HG03378 (cell line): Measurements from ENCODE around the gene ACSF2.
"Not testable (repeated sequence)": the region's sequence is repeated elsewhere in the genome, so short reads cannot be mapped to it uniquely, and the experiment has no call there.

Experiments
- ATAC-seq: cut with Tn5 transposase; IDR thresholded peaks from one replicate; pipeline ENCODE4 v1.9.1; 2021; ENCODE audit warnings: mild to moderate bottlenecking, moderate library complexity; ENCODE audit not compliant: unreplicated experiment

The ACSF2 gene

DNA sequence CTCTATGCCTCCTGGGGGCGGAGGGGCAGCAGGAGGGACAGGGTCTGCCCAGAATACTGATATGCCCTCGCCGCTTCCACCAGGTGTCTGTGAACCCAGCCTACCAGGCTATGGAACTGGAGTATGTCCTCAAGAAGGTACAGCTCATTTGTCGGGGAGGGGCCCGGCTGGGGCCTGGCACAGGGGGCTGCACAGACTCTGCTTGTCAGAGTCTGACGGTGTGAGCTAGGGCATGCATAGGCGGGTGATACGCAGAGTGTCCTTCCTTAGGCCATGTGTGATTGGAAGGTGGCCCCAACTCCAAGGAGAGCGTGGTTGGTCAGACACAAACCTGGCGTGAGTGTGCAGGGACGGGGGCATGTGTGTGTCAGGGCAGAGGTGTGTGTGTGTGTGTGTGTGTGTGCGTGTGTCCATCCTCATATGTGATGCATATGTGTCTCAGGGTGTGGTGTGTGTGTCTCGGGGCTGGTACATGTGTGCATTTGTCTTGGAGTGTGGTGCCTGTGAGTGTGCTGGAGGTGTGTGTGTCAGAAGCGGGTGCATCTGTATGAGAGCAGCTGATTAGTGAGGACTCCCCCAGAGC lies 35.6 kb downstream of the ACSF2 start:
- no peak for ATAC-seq

DNA sequence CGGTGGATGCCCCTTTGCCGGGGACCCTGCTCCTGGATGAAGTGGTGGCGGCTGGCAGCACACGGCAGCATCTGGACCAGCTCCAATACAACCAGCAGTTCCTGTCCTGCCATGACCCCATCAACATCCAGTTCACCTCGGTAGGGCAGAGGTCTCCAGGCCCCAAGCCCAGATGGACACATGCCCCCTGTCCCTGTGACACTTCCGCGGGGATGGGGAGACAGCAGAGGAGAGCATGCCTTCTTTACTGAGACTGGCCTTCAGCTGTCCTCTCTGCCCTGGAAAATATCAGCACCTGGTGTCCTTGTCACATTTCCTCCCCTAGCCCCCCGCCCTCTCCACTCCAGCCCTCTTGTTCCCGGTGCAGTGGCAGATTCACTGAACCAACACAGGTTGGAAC lies 36.4 kb downstream of the ACSF2 start:
- no peak for ATAC-seq

DNA sequence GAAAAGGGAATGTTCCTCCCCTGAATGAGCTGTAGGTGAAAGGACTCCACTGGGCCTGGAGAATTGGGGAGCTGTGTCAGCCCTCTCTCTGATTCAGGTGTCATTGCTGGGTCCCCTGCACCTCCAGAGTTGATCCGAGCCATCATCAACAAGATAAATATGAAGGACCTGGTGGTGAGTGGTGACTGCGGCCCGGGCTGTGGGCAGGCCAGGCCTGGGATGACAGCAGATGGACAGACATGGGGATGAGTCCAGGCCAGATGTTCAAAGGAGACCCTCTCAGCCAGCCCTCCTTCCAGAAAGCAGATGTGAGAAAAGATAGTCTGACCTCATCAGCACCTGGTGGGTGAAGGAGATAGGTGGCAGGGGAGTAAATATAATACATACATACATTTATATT lies 38.1 kb downstream of the ACSF2 start:
- no peak for ATAC-seq

DNA sequence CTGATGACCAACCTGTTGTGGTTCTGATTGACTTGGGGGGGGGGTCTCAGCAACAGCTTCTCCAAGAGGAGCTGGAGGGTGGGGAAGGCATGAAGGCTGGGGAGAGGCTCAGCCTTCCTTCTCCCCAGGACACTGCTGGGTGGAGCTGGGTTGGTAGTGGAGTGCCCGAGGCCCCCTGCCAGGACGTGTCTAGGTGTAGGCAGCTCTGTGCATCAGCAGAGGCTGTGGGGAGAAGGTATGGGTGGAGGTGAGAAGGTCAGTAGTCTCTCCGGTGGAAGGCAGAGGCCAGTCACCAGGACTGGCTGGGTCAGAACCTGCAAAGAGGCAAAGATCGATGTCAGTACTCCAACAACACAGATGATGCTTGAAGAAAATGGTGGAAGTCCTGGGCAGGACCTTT lies 38.7 kb downstream of the ACSF2 start:
- no peak for ATAC-seq

DNA sequence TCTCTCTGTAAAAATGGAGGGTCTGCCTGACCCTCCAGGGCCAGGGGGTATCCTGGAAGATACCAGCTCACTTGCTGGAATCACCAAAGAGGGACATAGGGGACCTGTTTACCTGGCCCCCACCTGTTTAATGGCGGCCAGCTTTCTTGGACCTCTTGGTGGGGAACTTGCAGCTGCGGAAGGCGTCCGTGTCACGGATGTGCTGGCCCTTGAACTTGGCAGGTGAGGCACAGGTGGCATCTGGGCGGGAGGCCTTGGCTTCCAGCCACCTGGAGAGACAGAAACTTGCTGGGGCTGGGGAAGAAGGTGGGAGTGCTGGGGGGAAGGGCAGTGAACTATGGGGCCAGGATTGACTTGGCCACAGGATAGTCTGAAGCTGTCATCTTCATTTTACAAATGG lies 39.2 kb downstream of the ACSF2 start:
- ATAC-seq, result no peak

DNA sequence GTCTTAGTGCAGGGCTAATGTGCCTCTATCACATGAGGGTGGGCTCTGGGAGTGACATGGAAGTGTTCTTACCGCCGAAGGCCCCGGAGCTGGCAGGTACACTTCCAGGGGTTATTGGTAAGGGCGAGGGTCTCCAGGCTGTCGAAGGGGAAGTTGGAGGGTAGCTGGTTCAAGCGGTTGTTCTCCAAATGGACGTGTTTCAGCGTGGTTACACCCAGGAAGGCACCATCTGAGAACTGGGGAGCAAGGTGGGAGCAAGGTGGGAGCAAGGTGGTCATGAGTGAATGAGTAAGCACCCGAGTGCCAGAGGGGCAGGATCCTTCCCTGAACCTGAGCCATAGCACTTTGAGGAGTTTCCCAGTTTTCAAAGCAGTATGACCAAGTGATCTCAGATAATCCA lies 39.6 kb downstream of the ACSF2 start:
- no peak for ATAC-seq

DNA sequence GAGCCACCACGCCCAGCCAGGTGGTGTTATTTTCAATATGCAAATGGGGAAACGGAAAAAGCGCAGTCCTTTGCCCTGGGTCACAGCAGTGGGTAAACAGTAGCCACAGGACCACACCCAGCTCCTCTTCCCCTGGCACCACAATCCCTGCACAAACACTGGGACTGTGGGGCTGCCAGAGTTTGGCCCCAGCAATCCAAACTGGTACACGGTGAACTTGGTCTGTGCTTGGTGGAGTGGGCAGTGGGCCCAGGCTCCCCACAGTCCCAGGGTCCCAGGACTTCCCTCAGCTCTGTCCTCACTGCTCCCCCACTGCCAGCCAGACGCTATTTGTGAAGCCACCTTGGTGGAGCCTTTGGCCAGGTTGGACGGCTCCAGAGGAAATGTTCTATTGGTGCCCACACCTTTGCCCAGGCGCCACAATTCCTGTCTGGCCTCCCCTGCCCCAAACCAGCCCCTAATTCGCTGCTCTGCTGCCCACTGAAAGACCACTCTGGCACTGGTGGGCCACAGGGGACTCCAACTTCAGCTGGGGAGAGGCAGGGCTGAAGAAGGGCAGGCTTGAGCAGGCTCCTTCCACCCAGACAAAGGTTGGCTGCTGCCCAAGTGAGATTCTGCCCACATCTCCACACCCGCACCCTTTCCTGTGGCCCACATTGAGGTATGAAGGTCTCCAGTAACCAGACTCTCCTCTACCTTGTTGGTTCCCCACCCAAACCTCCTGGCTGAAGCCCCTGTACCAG lies 40.5 kb downstream of the ACSF2 start:
- no peak for ATAC-seq

DNA sequence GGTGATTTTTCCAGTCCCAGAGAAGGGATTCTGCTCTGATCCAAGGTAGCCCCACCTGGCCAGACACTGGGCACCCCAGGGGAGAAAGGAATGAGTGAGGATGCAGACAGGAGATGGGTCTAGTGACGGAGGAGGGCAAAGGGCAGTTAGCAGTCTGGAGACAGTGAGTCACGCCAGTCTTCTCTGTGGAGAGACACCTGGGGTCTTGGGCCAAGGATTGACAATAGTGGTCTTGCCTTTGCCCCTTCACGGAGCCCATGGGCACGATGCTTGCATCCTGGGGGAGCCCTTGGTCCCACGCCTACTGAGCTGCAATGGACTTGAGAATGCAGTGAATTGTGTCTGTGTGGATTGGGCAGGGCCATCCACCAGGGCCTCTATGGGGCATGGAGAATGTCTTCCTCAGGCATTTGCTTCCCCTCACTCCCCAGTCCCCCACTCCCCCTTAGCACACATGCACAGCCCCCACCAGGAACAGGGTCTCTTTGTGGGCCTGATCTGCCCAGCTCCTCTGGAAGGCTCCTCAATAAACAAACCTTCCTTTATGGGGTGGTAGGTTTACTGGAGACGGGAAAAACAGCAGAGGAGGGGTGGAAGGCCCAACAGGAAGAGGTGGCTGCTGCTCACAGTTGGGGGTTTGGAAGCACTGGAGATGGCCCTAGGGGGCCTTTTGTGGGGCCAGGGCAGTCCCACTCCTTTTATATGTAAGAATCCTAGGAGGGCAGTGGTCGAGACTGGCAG lies 41.3 kb downstream of the ACSF2 start:
- ATAC-seq, result no peak

DNA sequence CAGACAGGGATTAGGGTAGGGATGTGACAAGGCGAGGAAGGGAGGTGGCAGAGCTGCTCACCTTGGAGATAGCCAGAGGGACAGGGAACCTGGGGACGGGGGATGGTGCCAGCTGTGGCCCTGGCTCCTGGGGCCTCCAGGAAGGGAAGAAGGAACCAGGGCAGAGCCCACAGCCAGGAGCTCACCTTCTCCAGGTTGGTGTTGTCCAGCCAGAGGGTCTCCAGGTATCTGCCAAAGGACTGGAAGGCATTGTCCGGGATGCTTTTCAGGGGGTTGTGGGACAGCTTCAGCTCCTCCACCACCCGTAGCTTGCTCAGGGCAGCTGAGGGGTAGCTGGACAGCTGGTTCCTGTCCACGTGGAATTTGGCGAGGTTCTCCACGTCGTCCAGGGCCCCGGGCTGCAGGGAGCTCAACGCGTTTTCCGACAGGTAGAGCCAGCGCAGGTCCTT lies 41.9 kb downstream of the ACSF2 start:
- ATAC-seq, result no peak

DNA sequence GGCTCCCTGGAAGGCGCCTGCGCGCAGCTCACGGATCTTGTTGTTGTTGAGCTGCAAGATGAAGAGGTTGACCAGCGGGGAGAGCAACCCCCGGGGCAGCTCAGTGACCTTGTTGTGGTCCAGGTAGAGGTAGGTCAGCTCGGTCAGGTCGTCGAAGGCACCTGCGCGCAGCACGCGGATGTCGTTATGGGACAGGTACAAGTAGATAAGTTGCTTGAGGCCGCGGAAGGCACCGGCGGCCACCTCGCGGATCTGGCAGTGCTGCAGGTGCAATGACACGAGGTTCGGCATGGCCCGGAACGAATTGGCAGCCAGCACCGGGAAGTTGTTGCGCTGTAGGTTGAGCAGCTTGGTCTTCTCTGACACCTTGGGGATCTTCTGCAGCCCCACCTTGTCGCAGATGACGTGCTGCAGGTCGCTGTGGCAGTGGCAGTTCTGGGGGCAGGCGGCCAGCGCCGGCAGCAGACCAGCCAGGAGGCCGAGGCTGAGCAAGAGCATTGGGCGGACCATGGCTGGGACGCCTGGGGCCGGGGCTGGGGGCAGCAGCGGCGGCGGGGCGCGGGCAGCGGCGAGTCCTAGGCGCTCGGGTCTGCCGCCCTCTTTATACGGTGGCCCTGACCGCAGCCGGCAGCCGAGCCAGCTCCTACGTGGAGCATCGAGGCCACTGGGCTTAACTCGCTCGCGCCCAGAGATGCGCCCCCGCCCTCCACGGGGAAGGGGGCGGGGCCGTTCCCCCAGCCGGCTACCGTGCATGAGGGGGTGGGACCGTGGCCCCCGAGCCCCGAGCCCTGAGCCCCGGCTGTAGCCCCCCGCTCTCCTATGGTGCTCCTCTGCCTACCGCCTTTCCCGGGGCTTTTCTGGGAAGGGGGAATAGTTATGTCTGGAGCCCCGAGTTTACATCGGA lies 42.5 kb downstream of the ACSF2 start, which contains the start of gene CHAD:
CHAD (minus strand) TSS at position 577 of the 904 bp plus-strand sequence; CDS start at position 510, 67 bp downstream.
- no peak for ATAC-seq

DNA sequence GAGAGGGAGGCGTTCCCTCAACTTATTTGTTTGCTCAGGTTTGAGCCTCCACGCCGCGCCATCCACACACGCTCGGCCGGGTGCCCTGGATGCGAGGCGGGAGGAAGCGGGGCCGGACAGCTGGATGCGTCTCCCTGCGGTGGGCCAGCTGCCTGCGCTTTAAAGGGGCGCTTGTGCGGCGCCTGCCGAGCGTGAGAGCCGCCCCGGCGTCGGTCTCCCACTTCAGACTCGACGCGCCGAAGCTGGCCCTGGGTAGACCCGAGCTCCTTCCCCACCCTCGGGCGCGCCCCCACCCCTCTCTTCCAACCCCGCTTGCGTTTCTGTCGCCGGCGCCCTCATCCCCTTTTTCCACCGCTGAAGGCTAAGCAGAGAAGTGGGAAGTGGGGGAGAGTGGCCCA lies 43.2 kb downstream of the ACSF2 start:
- no peak for ATAC-seq

DNA sequence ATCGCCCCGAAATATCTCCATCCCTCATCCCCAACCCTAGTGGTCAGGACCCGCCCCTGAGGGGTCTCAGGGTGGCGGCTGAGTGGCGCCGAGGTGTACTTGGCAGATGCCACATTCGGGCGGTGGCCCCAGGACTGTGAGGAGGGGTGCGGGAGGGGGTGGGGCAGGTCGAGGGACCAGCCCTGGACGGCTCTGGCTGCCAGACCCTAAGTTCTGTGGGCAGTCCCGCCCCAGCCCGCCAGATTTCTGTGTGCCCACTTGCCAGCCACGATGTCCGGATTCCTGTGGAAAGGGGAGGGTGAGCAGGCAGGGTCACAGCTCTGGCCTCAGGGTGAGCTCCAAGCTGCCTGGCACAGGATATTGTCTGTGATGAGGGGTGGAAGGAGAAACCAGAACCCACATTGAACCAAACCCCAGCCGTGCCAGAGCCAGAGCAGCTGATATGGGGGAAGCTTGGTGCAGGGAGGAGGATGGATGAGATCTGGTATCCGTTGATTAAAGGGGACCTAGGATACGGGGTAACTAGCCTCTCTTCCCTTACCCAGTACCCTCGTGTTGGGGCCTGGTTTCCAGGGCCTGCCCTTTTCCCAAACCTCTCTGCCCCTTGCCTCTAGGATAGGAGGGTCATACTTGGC lies 43.8 kb downstream of the ACSF2 start:
- ATAC-seq, result no peak

DNA sequence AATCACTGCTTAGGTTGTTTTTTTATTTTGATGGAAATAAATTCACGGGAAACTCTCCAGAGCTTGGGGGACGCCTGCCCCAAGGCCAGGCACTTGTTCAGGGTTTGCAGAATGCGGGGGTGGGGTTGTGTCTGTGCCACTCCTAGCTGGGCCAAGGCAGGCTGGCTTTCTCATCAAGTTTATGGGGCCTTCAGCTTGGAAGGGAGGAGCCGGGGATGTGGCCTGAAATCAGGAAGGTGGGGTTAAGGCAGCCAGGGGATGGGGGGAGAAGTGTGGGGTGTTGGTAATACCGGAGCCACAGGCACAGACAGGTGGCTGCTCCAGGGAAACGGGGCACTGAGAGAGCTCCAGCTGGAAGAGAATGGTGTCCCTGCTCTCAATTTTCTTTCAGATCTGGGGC lies 44.4 kb downstream of the ACSF2 start:
- ATAC-seq, result no peak

DNA sequence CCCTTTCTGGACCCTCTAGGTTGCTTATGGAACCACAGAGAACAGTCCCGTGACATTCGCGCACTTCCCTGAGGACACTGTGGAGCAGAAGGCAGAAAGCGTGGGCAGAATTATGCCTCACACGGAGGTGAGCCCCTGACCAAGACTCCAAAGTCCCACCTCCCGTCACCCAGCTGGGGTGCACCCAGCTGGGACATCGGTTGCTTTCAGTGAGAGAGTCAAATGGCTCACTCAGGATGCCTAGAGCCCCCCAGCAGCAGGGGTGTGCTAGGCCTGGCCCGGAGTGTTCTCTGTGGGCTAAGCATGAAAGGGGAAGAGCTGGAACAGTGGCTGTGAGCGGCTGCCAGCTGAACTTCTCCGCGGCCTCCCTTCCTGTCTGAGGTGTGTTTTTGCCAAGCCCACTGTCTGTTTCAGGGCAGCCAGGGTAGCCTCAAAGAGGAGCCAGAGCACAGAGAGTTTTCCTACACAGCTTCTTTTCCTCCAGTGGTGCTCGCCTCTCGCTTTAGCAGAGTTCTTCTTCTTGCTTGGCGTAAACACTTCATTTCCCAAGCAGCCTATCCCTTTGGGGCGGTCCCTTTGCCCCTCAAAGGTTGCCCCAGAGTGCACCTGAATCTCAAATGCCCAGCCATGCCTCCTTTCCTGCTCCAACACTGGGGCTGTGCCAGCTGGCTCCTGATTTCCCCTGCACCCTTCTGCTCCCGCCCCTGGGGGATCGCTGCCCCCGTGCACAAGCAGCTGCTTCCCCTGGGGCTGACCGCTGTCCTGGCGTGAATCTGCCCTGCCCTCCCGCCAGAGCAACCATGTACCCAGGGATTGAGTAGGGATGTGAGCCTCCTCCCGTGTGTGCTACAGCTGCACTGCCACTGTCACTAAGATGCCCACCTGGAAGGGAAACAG lies 45.2 kb downstream of the ACSF2 start:
- ATAC-seq, result no peak

DNA sequence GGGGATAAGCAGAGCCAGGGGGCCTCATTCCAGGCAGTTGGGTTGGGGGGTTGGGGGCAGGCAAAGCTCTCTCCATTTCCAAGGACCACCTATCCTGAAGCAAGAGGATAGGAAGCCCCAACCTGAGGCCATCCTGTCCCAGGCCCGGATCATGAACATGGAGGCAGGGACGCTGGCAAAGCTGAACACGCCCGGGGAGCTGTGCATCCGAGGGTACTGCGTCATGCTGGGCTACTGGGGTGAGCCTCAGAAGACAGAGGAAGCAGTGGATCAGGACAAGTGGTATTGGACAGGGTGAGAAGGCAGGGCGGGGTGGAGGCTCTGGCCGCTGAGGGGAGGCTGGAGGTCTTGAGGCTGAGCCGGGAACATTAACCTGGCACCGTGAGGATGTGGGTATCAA lies 46.3 kb downstream of the ACSF2 start:
- no peak for ATAC-seq

DNA sequence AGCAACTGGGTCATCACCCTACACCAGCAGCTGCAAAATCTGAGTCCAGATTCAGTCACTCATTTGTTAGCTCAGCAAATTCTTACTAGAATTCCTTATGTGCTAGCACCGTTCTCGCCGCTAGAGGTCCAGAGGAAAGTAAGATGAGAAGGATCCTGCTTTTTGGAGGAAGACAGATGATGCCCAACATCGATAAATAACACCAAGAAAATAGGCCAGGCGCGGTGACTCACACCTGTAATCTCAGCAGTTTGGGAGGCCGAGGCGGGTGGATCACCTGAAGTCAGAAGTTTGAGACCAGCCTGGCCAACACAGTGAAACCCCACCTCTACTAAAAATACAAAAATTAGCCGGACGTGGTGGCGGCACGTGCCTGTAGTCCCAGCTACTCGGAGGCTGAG lies 46.7 kb downstream of the ACSF2 start:
- not testable (repeated sequence) for ATAC-seq

DNA sequence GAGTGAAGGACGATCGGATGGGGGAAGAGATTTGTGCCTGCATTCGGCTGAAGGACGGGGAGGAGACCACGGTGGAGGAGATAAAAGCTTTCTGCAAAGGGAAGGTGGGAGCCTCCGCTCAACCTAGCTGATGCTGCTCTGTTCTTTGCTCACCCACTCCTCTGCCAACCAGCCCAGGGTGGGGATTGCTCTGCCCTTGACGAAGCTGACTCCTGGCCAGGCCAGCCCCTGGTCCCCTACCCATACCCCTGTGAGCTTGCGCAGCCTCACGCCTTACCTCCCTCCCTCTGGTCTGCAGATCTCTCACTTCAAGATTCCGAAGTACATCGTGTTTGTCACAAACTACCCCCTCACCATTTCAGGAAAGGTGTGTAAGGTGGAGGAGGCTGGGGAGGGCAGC lies 47.9 kb downstream of the ACSF2 start:
- no peak for ATAC-seq

DNA sequence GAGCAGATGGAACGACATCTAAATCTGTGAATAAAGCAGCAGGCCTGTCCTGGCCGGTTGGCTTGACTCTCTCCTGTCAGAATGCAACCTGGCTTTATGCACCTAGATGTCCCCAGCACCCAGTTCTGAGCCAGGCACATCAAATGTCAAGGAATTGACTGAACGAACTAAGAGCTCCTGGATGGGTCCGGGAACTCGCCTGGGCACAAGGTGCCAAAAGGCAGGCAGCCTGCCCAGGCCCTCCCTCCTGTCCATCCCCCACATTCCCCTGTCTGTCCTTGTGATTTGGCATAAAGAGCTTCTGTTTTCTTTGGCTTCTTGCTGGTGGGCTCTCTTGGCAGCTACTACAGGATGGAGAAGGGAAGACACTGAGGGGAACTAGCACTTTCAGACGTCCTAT lies 48.5 kb downstream of the ACSF2 start:
- no peak for ATAC-seq

DNA sequence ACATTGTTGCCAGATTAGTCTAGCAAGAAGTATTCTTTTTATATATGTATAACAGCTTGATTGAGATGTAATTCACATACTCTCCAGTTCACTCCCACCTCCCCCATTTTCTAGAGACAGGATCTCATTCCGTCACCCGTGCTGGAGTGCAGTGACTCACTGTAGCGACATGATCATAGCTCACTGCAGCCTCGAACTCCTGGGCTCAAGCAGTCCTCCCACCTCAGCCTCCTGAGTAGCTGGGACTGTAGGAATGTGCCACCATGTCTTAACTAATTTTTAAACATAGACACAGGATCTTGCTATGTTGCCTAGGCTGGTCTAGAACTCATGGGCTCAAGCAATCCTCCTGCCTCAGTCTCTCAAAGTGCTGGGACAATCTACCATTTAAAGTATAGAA lies 49.3 kb downstream of the ACSF2 start:
- no peak for ATAC-seq
